Motor neuron (in vitro differentiated cells): ENCODE data around the gene MZT1. TPM values are rescaled to one million over a fixed set of nuclear protein-coding genes. Genes with fewer than 3 reads are reported as not detected.
"Not testable (repeated sequence)": the region's sequence is repeated elsewhere in the genome, so short reads cannot be mapped to it uniquely, and the experiment has no call there.

Source experiments
- ATAC-seq, 8 experiments: fragments of 200-7000 bp; cut with Tn5 transposase; replicated peaks in 6 of 8; 2 replicates each; pipeline ENCODE4 v1.8.0; 2021; ENCODE audit warnings: mild to moderate bottlenecking in 8 of 8, moderate library complexity in 8 of 8
- H3K27ac ChIP-seq, 2 donors: fragments of 250-450 bp; sonication (Bioruptor Pico); 2 replicates each; pipeline ENCODE4 v1.9.0; 2021; ENCODE audit warnings: antibody characterized with exemption in 2 of 2, mild to moderate bottlenecking in 2 of 2, moderate library complexity in 1 of 2
- H3K4me1 ChIP-seq, 2 donors: fragments of 250-450 bp; sonication (Bioruptor Pico); replicated peaks in 1 of 2; 2 replicates each; pipeline ENCODE4 v1.6.1; 2021; ENCODE audit warnings: antibody characterized with exemption in 2 of 2, mild to moderate bottlenecking in 2 of 2, moderate library complexity in 1 of 2
- H3K4me3 ChIP-seq, 5 donors: fragments of 250-450 bp; sonication (Bioruptor Pico); 2 replicates each; pipeline ENCODE4 v1.9.0; 2021; ENCODE audit warnings: antibody characterized with exemption in 5 of 5, mild to moderate bottlenecking in 5 of 5, moderate library complexity in 4 of 5
- WGBS, 10 experiments: fragments of 450-650 bp; shearing (Covaris generic); methylation state at CpG; one replicate each; pipeline ENCODE4 v1.0.0; 2022; 5-methylcytosine and 5-hydroxymethylcytosine counted together
- in situ Hi-C, 9 experiments: fragments of 400-800 bp; cut with MboI; loops; one replicate each; pipeline ENCODE4 v1.15.0; 2021; ENCODE audit warnings: low sequenced_read_pairs in 9 of 9, low pct_unique_long_range_greater_than_20kb in 2 of 9; ENCODE audit not compliant: unreplicated experiment in 9 of 9
- total RNA-seq, 8 experiments: library from RNA; unstranded; fragments of 300-600 nt; gene quantifications; 2 replicates each; pipeline versions ENCODE4 v1.2.3 to v1.2.4, GENCODE V29; 2022

MZT1 gene
- total RNA-seq, 8 experiments from 2014 or later: 13.8 to 33.3 (median 26.6) TPM

- in situ Hi-C loops, ATAC-seq, H3K27ac ChIP-seq: not testable (repeated sequence)
- Histone ChIP-seq H3K4me3 (peak overlapping the region; percentile 68 to 89 (median 72)), H3K4me1 (peaks cover 0 to 12% of the 10 kb centered on the region in 2 donors)
- WGBS, 10 experiments: 60 to 86% (median 79%) methylated on average over 2 to 13 of the region's 15 CpGs
These were observed 1.2 kb downstream of the MZT1 start for GRCh38 chr13:72726185-72726584.

GRCh38 chr13:72716776-72717175 lies 10.7 kb downstream of the MZT1 start:
- no peak overlapping the region for H3K4me3 ChIP-seq
- in situ Hi-C loops: no loop called here
- no peaks in the 10 kb centered on the region for H3K4me1 ChIP-seq
- no peak for ATAC-seq
- WGBS, 10 experiments: 50 to 100% (median 78%) methylated on average over 1 to 3 of the region's 3 CpGs
- no peak overlapping the region for H3K27ac ChIP-seq

- in situ Hi-C loops: no loop called here
- H3K4me3 ChIP-seq: no peak overlapping the region
- ATAC-seq: no peak
- 83% methylated on average over 1 of the region's 1 CpG; no CpG with 5 or more reads in 9 of the 10 experiments for WGBS, 10 experiments
- no peaks in the 10 kb centered on the region for H3K4me1 ChIP-seq
- no peak overlapping the region for H3K27ac ChIP-seq
These were observed 26.9 kb downstream of the MZT1 start for GRCh38 chr13:72700509-72700908.

GRCh38 chr13:72698164-72698563 lies 29.3 kb downstream of the MZT1 start:
- Histone ChIP-seq H3K4me1 (no peaks in the 10 kb centered on the region), H3K4me3 (no peak overlapping the region), H3K27ac (no peak overlapping the region)
- ATAC-seq: no peak
- in situ Hi-C loops: no loop called here
- WGBS, 10 experiments: 0 to 100% (median 80%) methylated on average over 1 to 2 of the region's 2 CpGs

- no peak for ATAC-seq
- in situ Hi-C loops: no loop called here
- Histone ChIP-seq H3K4me3 (no peak overlapping the region), H3K4me1 (no peaks in the 10 kb centered on the region), H3K27ac (no peak overlapping the region)
- 0 to 71% (median 41%) methylated on average over 1 of the region's 1 CpG; no CpG with 5 or more reads in 2 of the 10 experiments for WGBS, 10 experiments
These were observed 30.9 kb downstream of the MZT1 start for GRCh38 chr13:72696579-72696978.

GRCh38 chr13:72694314-72694713 lies 33.1 kb downstream of the MZT1 start:
- Histone ChIP-seq H3K4me3 (no peak overlapping the region), H3K27ac (no peak overlapping the region), H3K4me1 (no peaks in the 10 kb centered on the region)
- WGBS, 10 experiments: 28 to 100% (median 83%) methylated on average over 1 to 7 of the region's 8 CpGs; no CpG with 5 or more reads in 1 of the 10 experiments
- in situ Hi-C loops: no loop called here
- ATAC-seq: no peak

- H3K4me3 ChIP-seq: no peak overlapping the region
- no peaks in the 10 kb centered on the region for H3K4me1 ChIP-seq
- ATAC-seq: no peak
- in situ Hi-C loops: no loop called here
- 34 to 100% (median 85%) methylated on average over 1 to 4 of the region's 5 CpGs for WGBS, 10 experiments
- H3K27ac ChIP-seq: no peak overlapping the region
These were observed 33.6 kb downstream of the MZT1 start for GRCh38 chr13:72693832-72694231.

- Histone ChIP-seq H3K27ac (no peak overlapping the region), H3K4me3 (no peak overlapping the region), H3K4me1 (no peaks in the 10 kb centered on the region)
- WGBS, 10 experiments: 10 to 94% (median 50%) methylated on average over 1 to 5 of the region's 5 CpGs; no CpG with 5 or more reads in 3 of the 10 experiments
- in situ Hi-C loops: no loop called here
- no peak for ATAC-seq
These were observed 34.4 kb downstream of the MZT1 start for GRCh38 chr13:72692884-72693514.

GRCh38 chr13:72689181-72689696 lies 38.2 kb downstream of the MZT1 start:
- in situ Hi-C loops: no loop called here
- H3K27ac ChIP-seq: no peak overlapping the region
- no peak overlapping the region for H3K4me3 ChIP-seq
- ATAC-seq: no peak
- H3K4me1 ChIP-seq: no peaks in the 10 kb centered on the region

GRCh38 chr13:72686766-72687165 lies 40.7 kb downstream of the MZT1 start:
- 6 to 100% (median 56%) methylated on average over 1 to 3 of the region's 3 CpGs; no CpG with 5 or more reads in 1 of the 10 experiments for WGBS, 10 experiments
- Histone ChIP-seq H3K4me1 (no peaks in the 10 kb centered on the region), H3K27ac (no peak overlapping the region), H3K4me3 (no peak overlapping the region)
- in situ Hi-C loops: no loop called here
- no peak for ATAC-seq

GRCh38 chr13:72680353-72680752 lies 47.1 kb downstream of the MZT1 start:
- Histone ChIP-seq H3K4me3 (no peak overlapping the region), H3K27ac (no peak overlapping the region), H3K4me1 (no peaks in the 10 kb centered on the region)
- ATAC-seq: no peak
- in situ Hi-C loops: no loop called here
- 0 to 100% (median 93%) methylated on average over 1 of the region's 1 CpG; no CpG with 5 or more reads in 4 of the 10 experiments for WGBS, 10 experiments

- Histone ChIP-seq H3K27ac (no peak overlapping the region), H3K4me3 (no peak overlapping the region), H3K4me1 (no peaks in the 10 kb centered on the region)
- in situ Hi-C loops: no loop called here
- 0 to 83% (median 67%) methylated on average over 1 of the region's 1 CpG; no CpG with 5 or more reads in 1 of the 10 experiments for WGBS, 10 experiments
- ATAC-seq: no peak
These were observed 49.1 kb downstream of the MZT1 start for GRCh38 chr13:72678312-72678711.

- ATAC-seq: no peak
- H3K27ac ChIP-seq: no peak overlapping the region
- H3K4me1 ChIP-seq: no peaks in the 10 kb centered on the region
- in situ Hi-C loops: no loop called here
- H3K4me3 ChIP-seq: no peak overlapping the region
These were observed 50.0 kb downstream of the MZT1 start for GRCh38 chr13:72677431-72677830.

GRCh38 chr13:72666391-72666790 lies 61.0 kb downstream of the MZT1 start:
- ATAC-seq: no peak
- Histone ChIP-seq H3K4me3 (no peak overlapping the region), H3K4me1 (no peaks in the 10 kb centered on the region), H3K27ac (no peak overlapping the region)
- WGBS, 10 experiments: 10 to 100% (median 92%) methylated on average over 1 of the region's 1 CpG
- in situ Hi-C loops: no loop called here
